Testis (tissue), 3 donors: ENCODE data around the gene POU4F1. TPM values are rescaled to one million over a fixed set of nuclear protein-coding genes. Genes with fewer than 3 reads are reported as not detected.

Experiments
- DNase-seq: peaks from one replicate; pipeline ENCODE4 v3.0.0-alpha.2; 2019
- H3K27ac ChIP-seq, 2 donors: fragments of 200-600 bp; sonication (generic); one replicate each; pipeline ENCODE4 v1.5.1; 2019
- H3K27me3 ChIP-seq: fragments of 200-600 bp; sonication (generic); one replicate; pipeline ENCODE4 v1.5.1; 2019
- H3K36me3 ChIP-seq: fragments of 200-600 bp; sonication (generic); one replicate; pipeline ENCODE4 v1.5.1; 2017; ENCODE audit warnings: low read depth; ENCODE audit errors: missing control alignments
- H3K4me1 ChIP-seq: fragments of 200-600 bp; sonication (generic); one replicate; pipeline ENCODE4 v1.5.1; 2019
- H3K4me3 ChIP-seq, 2 donors: fragments of 200-600 bp; sonication (generic); one replicate each; pipeline ENCODE4 v1.5.1; 2017 to 2019
- H3K9me3 ChIP-seq: fragments of 200-600 bp; sonication (generic); one replicate; pipeline ENCODE4 v1.5.1; 2017
- POLR2A ChIP-seq: fragments of 450-650 bp; IDR thresholded peaks from one replicate; pipeline ENCODE4 v1.6.1; 2017; ENCODE audit warnings: antibody characterized with exemption, mild to moderate bottlenecking, moderate library complexity
- WGBS, 2 donors: methylation state at CpG; one replicate each; pipeline ENCODE4 v1.1.5; 2018; 5-methylcytosine and 5-hydroxymethylcytosine counted together
- intact Hi-C: fragments of 100-400 bp; cut with DNase I; formaldehyde crosslinking; loops from one replicate; pipeline ENCODE4 v1.15.1; 2023; ENCODE audit warnings: low total_unique reads
- polyA plus RNA-seq: library from polyadenylated mRNA; stranded (reverse); fragments of 350-450 nt; fragmentation: Illumina TruSeq; extraction: RNeasy Lipid Tissue Mini Kit (QIAGEN cat#74804); gene quantifications from one replicate; pipeline ENCODE4 v1.2.3, GENCODE V29; 2014; ENCODE audit warnings: low read depth, low replicate concordance; ENCODE audit not compliant: insufficient read depth
- total RNA-seq, 2 donors: library from RNA; depleted of rRNA; stranded (reverse); fragments of >200 nt; gene quantifications; one replicate each; pipeline ENCODE4 v1.2.3, GENCODE V29; 2016
- TF ChIP-seq, protein P1 (sequence below), 3 experiments: fragments of 450-650 bp in 2 of 3; fragments of 200-600 bp in 1 of 3; sonication (generic) in 1 of 3; IDR thresholded peaks; one replicate each; pipeline ENCODE4 v1.5.1; 2016 to 2019; ENCODE audit warnings: antibody characterized with exemption in 3 of 3, mild to moderate bottlenecking in 2 of 3, moderate library complexity in 1 of 3

Gene POU4F1
- total and polyA plus RNA-seq, 3 donors from 2014 or later = 0.57 to 1.3 (median 1.2) TPM

DNA sequence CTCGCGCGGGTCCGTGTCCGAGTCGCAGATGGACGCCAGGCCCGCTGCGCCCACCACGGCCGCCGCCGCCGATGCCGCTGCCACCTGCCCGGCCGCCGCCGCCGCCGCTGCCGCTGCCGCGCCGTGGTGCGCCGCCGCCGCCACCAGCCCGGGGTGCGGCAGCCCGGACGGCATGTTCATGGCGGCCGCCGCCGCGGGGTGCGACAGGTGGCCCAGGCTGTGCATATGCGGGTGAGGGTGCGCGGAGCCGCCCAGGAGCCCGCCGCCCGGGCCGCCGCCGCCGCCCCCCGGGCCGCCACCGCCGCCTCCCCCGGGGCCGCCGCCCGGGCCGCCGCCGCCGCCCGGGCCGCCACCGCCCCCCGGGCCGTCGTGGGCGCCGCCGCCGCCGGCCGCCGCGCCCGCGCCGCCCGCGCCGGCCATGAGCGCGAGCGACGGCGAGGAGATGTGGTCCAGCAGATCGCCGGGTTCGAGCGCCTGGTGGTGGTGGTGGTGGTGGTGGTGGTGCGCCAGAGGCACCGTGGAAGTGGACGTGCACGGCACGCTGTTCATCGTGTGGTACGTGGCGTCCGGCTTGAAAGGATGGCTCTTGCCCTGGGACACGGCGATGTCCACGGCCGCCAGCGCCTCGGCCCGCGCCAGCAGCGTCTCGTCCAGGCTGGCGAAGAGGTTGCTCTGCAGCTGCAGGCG lies 1.3 kb downstream of the POU4F1 start:
- Histone ChIP-seq H3K4me3 (peak overlapping the region; percentile 40 to 42), H3K36me3 (no peaks in the 10 kb centered on the region), H3K9me3 (no peaks in the 10 kb centered on the region), H3K27ac (no peak overlapping the region), H3K4me1 (no peaks in the 10 kb centered on the region), H3K27me3 (peaks cover 8% of the 10 kb centered on the region)
- intact Hi-C loops = no loop called here
- no peak for DNase-seq
- TF ChIP-seq, protein P1, sequence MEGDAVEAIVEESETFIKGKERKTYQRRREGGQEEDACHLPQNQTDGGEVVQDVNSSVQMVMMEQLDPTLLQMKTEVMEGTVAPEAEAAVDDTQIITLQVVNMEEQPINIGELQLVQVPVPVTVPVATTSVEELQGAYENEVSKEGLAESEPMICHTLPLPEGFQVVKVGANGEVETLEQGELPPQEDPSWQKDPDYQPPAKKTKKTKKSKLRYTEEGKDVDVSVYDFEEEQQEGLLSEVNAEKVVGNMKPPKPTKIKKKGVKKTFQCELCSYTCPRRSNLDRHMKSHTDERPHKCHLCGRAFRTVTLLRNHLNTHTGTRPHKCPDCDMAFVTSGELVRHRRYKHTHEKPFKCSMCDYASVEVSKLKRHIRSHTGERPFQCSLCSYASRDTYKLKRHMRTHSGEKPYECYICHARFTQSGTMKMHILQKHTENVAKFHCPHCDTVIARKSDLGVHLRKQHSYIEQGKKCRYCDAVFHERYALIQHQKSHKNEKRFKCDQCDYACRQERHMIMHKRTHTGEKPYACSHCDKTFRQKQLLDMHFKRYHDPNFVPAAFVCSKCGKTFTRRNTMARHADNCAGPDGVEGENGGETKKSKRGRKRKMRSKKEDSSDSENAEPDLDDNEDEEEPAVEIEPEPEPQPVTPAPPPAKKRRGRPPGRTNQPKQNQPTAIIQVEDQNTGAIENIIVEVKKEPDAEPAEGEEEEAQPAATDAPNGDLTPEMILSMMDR (IDR thresholded peaks at IDR 0.05) = no peak
- no peak for TF ChIP-seq POLR2A
- WGBS, 2 donors = 4 to 6% methylated on average over 12 to 60 of the region's 112 CpGs

DNA sequence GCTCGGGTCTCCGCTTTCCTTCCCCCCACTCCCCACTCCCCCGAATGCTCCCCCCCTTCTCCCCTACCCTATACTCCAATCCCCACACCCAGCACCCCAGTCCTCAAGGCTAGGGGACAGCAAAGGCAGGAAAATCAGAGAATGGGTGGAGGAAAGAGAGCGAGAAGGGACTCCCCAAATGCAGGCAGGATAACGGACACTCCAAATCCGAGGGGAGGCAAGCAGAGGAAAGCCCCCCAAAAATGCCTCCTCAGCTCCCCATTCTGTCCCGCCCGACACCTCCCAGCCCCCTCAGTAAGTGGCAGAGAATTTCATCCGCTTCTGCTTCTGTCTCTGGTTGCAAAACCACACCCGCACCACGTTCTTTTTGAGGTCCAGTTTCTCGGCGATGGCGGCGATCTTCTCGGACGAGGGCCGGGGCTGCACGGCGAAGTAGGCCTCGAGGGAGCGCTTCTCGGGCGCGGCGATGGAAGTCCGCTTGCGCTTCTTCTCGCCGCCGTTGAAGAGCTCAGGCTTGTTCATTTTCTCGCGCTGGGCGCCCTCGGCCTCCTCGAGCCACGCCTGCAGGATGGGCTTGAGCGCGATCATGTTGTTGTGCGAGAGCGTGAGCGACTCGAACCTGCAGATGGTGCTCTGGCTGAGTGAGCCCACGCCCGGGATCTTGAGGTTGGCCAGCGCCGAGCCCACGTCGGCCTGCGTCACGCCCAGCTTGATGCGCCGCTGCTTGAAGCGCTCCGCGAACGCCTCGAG lies 2.1 kb downstream of the POU4F1 start:
- H3K9me3 ChIP-seq = no peaks in the 10 kb centered on the region
- DNase-seq = peak; percentile 36
- no peaks in the 10 kb centered on the region for H3K36me3 ChIP-seq
- no peak overlapping the region for H3K27ac ChIP-seq
- 5 to 9% methylated on average over 18 to 37 of the region's 58 CpGs for WGBS, 2 donors
- H3K27me3 ChIP-seq = peaks cover 8% of the 10 kb centered on the region
- H3K4me3 ChIP-seq = peak overlapping the region; percentile 15 to 18
- intact Hi-C loops = no loop called here
- TF ChIP-seq, protein P1 (IDR thresholded peaks at IDR 0.05) = no peak
- TF ChIP-seq POLR2A = no peak
- H3K4me1 ChIP-seq = no peaks in the 10 kb centered on the region

DNA sequence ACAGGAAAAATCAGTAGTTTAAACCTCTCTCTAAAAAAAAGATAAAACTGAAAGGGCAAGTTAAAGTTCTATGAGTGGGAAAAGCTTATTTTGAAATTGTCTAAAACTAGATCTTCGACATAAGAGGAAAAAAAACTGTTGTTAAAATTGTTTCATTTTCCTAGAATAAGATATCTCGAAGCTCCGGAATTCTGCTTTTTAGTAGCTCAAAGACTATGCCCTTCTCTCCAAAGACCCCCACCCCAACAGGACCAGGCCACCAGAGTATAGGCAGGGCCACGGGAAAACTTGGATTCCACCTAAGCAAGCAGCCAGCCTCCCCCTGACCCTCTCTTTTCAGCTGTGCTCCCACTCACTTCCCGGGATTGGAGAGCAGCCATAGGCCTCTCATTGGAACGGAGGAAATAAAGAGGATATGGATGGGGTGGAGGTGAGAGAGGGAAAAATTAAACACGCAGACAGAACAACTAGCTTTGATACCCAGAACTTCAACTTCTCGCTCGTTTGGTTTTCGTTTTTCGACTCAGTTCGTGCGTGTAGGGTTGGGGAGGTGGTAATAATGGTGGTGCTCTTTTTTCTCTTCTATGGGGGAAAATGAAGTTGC lies 3.0 kb downstream of the POU4F1 start:
- H3K4me1 ChIP-seq = no peaks in the 10 kb centered on the region
- no peaks in the 10 kb centered on the region for H3K9me3 ChIP-seq
- no peak for TF ChIP-seq POLR2A
- TF ChIP-seq, protein P1 (IDR thresholded peaks at IDR 0.05) = no peak
- DNase-seq = no peak
- H3K4me3 ChIP-seq = no peak overlapping the region
- peaks cover 8% of the 10 kb centered on the region for H3K27me3 ChIP-seq
- WGBS, 2 donors = 20 to 23% methylated on average over 13 of the region's 13 CpGs
- H3K36me3 ChIP-seq = no peaks in the 10 kb centered on the region
- H3K27ac ChIP-seq = no peak overlapping the region
- intact Hi-C loops = no loop called here

DNA sequence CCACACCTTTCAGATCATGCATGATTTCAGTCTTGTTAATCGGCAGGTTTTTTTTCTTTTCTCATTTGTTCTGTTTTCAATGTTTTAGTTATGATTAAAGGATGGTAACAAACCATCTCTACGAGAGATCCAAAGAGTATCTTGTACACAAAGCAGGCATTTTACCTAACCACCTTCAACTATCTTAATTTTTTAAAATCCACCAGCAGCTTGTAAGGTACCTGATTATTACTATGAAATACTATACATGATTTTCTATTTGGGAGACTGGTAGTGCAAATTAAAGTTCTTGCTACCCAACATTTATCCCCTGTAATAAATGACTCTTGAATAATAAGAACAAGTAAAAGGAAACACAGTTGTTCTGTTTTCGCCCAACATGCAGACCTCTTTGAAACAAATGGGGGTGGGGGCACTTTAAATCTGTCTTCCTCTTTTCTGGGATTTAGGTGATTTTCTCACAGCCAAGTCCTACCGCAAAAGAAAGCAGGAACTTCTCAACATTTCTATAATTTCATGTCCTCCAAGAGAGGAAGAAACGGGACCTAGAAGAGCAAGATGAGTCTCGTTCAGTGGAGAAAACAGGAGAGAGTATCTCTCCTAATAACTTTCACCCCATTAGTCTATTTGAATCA lies 3.6 kb downstream of the POU4F1 start:
- intact Hi-C loops = no loop called here
- no peaks in the 10 kb centered on the region for H3K4me1 ChIP-seq

More for the DNA sequence above, 3.6 kb downstream of the POU4F1 start:
- DNase-seq = no peak
- Histone ChIP-seq H3K36me3 (no peaks in the 10 kb centered on the region), H3K27me3 (peaks cover 8% of the 10 kb centered on the region), H3K9me3 (no peaks in the 10 kb centered on the region), H3K4me3 (no peak overlapping the region), H3K27ac (no peak overlapping the region)
- TF ChIP-seq, protein P1 (IDR thresholded peaks at IDR 0.05) = no peak
- no peak for TF ChIP-seq POLR2A
- WGBS, 2 donors = 33 to 39% methylated on average over 6 of the region's 6 CpGs
